GM18505 (cell line): ENCODE results near the gene CTSW.

Experiments
- ATAC-seq: cut with Tn5 transposase; IDR thresholded peaks from one replicate; pipeline ENCODE4 v1.9.1; 2021; ENCODE audit not compliant: unreplicated experiment
- POLR2A ChIP-seq: IDR thresholded peaks from 4 replicates; pipeline ENCODE4 v1.6.1; 2011; ENCODE audit warnings: borderline replicate concordance; ENCODE audit not compliant: insufficient read depth, insufficient read length; ENCODE audit errors: extremely low read depth

The CTSW gene

GRCh38 chr11:65882120-65883057, 2.8 kb downstream of the CTSW start:
- no peak for ATAC-seq
- TF ChIP-seq POLR2A = no peak

- no peak for TF ChIP-seq POLR2A
- no peak for ATAC-seq
Measured at GRCh38 chr11:65883058-65883761, 3.6 kb downstream of the CTSW start.

- no peak for ATAC-seq
- TF ChIP-seq POLR2A = no peak
Measured at GRCh38 chr11:65883786-65884715, 4.4 kb downstream of the CTSW start.

- TF ChIP-seq POLR2A = no peak
- ATAC-seq = no peak
Measured at GRCh38 chr11:65884716-65885092, 5.1 kb downstream of the CTSW start.

GRCh38 chr11:65885231-65885630, 5.6 kb downstream of the CTSW start:
- no peak for ATAC-seq
- TF ChIP-seq POLR2A = no peak

GRCh38 chr11:65885808-65886536, 6.3 kb downstream of the CTSW start:
- no peak for ATAC-seq
- no peak for TF ChIP-seq POLR2A

GRCh38 chr11:65886826-65887722, 7.4 kb downstream of the CTSW start:
- TF ChIP-seq POLR2A = no peak
- no peak for ATAC-seq

- no peak for TF ChIP-seq POLR2A
- no peak for ATAC-seq
Measured at GRCh38 chr11:65887723-65888162, 8.1 kb downstream of the CTSW start.

- ATAC-seq = peak; percentile 52
- peak; percentile 97 for TF ChIP-seq POLR2A
Measured at GRCh38 chr11:65888163-65888814, 8.7 kb downstream of the CTSW start, which contains the start of gene FIBP. Gene FIBP, minus strand, starts transcription at chr11:65888471. Its CDS starts 53 bp downstream, at chr11:65888418.

- peak; percentile 44 for ATAC-seq
- TF ChIP-seq POLR2A = peak; percentile 99
Measured at GRCh38 chr11:65890324-65891218, 10.9 kb downstream of the CTSW start, which contains the start of gene CCDC85B. Gene CCDC85B, plus strand, starts transcription at chr11:65890673. Its CDS starts 111 bp downstream, at chr11:65890784.
